H4 (cell line): ENCODE data around the gene PAX6. TPM values are rescaled to one million over a fixed set of nuclear protein-coding genes. Genes with fewer than 3 reads are reported as not detected.

Experiments used
- DNase-seq: peaks from one replicate; pipeline ENCODE4 v3.0.0-alpha.2; 2015; ENCODE audit warnings: low spot score
- total RNA-seq: library from RNA; depleted of rRNA; stranded (reverse); fragments of >200 nt; shearing (Covaris generic); gene quantifications from 2 replicates; pipeline ENCODE4 v1.2.3, GENCODE V29; 2014

The PAX6 gene
- total RNA-seq, 1 experiment from 2014 or later: 0.21 TPM

GRCh38 chr11:31808721-31809540 lies 2.2 kb downstream of the PAX6 start:
- no peak for DNase-seq

- DNase-seq: no peak
These were observed 3.1 kb downstream of the PAX6 start for GRCh38 chr11:31807799-31808667.

- no peak for DNase-seq
These were observed 4.0 kb downstream of the PAX6 start for GRCh38 chr11:31806928-31807798.

GRCh38 chr11:31806186-31806927 lies 4.8 kb downstream of the PAX6 start:
- DNase-seq: no peak

GRCh38 chr11:31805629-31806185 lies 5.4 kb downstream of the PAX6 start:
- DNase-seq: no peak

- no peak for DNase-seq
These were observed 6.0 kb downstream of the PAX6 start for GRCh38 chr11:31805037-31805628.

GRCh38 chr11:31804312-31805036 lies 6.6 kb downstream of the PAX6 start:
- DNase-seq: no peak

- DNase-seq: no peak
These were observed 7.3 kb downstream of the PAX6 start for GRCh38 chr11:31803813-31804311.

GRCh38 chr11:31802990-31803812 lies 7.9 kb downstream of the PAX6 start:
- no peak for DNase-seq

- no peak for DNase-seq
These were observed 8.5 kb downstream of the PAX6 start for GRCh38 chr11:31802609-31802989.

- no peak for DNase-seq
These were observed 9.0 kb downstream of the PAX6 start for GRCh38 chr11:31802000-31802551.

GRCh38 chr11:31801298-31801702 lies 9.8 kb downstream of the PAX6 start:
- DNase-seq: no peak

GRCh38 chr11:31800398-31801265 lies 10.5 kb downstream of the PAX6 start:
- DNase-seq: no peak

GRCh38 chr11:31799435-31800397 lies 11.4 kb downstream of the PAX6 start:
- no peak for DNase-seq

GRCh38 chr11:31798554-31799434 lies 12.3 kb downstream of the PAX6 start:
- no peak for DNase-seq
